GM21390 (cell line): ENCODE measurements around the gene CMIP.
"Not testable (repeated sequence)": the region's sequence is repeated elsewhere in the genome, so short reads cannot be mapped to it uniquely, and the experiment has no call there.

Experiments used
- ATAC-seq: cut with Tn5 transposase; IDR thresholded peaks from one replicate; pipeline ENCODE4 v1.9.1; 2021; ENCODE audit not compliant: unreplicated experiment

CMIP gene

DNA sequence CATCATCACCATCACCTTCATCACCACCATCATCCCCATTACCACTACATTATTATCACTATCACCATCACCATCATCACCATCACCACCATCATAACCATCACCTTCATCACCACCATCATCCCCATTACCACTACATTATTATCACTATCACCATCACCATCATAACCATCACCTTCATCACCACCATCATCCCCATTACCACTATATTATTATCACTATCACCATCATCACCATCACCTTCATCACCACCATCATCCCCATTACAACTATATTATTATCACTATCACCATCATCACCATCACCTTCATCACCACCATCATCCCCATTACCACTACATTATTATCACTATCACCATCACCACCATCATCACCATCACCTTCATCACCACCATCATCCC is 132.7 kb downstream of the CMIP start:
- not testable (repeated sequence) for ATAC-seq

- no peak for ATAC-seq
Observed at GRCh38 chr16:81578076-81578475, 133.5 kb downstream of the CMIP start.

DNA sequence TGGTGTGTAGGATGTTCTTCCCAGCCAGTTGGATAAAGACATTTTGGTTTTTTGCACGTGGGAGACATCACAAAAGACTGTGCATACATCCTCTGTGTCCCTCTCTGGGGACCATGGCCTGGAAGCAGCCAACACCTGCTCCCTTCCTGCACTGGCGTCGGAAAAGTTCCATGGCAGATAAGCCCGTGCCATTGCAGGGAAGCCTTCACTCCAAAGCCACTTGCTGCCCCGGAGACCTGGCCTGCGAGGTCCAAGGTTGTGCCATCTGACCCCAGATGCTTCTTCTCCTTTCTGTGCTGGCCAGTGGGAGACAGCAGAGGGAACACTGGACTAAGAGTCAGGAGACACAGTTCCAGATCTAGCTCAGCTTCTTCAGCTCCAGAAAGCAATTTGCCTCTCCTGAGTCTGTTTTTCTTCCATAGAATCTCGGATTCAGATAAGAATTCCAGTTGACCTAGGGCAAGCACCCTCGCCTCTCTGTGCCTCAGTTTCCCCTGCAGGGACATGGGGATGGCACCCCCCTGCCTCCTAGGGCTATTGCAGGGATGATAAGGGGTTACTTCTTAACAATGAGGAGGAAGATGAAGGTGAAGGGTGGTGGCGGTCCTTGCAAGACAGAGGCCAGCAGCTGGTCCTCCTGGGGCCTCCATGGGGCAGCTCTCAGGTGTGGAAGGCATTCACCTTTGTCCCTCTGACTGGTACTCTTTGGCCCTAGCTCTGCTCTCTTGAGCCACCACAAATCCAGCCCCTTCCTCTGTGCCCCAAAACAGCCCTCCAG is 134.2 kb downstream of the CMIP start:
- no peak for ATAC-seq

- ATAC-seq: no peak
Observed at GRCh38 chr16:81581107-81581506, 136.5 kb downstream of the CMIP start.

DNA sequence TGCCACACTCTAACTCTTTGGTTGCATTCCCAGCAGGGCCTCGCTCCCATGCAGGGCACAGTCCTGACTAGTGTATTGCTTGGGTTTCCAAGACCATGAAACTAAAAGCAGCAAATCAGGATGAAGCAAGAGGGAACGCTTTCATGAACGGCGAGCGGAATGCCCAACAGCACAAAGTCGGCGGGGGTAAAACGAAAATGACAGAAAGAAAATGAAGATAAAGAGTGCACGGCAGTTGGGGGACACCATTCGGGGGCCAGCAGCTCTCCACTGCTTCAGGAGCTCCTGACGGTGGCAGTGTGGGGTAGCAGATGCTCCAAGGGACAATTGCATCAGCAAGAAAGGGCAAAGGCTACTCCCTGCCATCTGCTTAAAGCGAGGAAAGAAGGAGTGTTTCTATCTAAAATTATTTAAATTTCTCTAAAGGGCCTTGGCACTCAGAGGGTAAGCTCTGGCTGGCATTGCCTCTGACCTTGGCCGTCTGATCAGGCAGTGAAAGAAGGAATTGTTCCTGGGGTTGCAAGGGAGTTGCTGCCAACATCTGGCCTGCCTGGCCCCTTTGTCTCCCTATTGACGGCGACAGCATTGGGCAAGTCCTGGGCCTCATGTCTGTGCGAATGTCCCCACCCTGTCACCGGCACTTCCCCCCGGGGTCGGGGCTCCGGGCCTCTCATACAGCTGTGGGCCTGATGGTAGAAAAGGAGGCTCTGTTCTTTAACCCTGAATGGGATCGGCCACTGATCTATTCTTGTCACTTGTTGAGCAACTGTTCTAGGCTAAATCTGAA is 138.2 kb downstream of the CMIP start:
- no peak for ATAC-seq

GRCh38 chr16:81583893-81584631 is 139.5 kb downstream of the CMIP start:
- ATAC-seq: no peak

GRCh38 chr16:81585785-81586184 is 141.2 kb downstream of the CMIP start:
- ATAC-seq: no peak

DNA sequence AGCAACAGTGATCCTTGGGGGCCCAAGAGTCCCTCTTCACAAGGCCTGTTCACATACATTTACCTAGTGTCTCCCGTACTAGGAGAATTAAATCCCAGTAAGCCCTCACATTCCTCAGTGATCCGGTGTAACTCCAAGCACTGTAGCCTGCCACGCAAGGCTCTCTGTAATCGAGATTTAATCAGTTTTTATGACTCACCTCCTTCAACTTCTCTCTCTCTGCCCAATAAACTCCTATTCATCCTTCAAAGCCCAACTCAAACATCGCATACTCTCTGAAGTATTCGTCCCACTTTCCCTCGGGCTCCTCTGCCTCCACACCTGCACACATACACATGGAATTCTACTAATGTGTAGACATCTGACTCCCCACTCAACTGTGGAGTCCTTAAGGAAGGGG is 141.8 kb downstream of the CMIP start:
- no peak for ATAC-seq

GRCh38 chr16:81586977-81587625 is 142.5 kb downstream of the CMIP start:
- no peak for ATAC-seq

- ATAC-seq: no peak
Observed at GRCh38 chr16:81587626-81588160, 143.1 kb downstream of the CMIP start.

DNA sequence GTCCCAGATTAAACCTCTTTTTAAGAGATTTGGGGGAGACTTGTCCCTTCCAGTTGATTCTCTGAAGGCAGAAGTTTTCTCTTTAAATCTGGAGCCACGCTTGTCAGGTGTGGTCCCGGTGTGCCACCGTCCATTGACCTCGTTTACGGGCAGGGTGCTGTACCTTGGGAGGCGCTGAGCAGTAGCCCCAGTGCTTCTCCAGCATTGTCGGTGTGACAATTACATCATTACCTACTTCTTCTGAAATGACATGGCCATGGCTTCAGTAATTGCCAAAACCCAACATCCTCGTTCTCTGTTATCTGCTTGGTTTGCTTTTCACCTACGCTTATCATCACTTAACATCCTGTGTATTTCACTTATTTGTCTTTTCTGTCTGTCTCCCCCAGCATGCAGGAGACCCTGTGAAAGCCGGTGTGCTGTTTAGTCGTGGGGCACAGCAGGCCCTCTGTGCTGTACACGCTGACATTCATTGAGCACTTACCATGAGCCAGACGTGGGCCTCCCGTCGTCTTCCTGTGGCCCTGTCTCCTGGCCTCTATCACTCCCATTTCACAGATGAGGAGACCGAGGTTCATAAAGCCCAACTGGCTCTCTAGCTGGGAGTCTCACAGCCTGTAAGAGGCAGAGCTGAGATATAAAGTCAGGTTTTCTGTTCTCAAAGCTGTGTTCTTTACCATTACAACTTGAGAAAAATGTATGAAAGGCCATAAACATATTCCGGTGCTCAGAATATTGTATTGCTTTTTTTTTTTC is 143.9 kb downstream of the CMIP start:
- no peak for ATAC-seq

DNA sequence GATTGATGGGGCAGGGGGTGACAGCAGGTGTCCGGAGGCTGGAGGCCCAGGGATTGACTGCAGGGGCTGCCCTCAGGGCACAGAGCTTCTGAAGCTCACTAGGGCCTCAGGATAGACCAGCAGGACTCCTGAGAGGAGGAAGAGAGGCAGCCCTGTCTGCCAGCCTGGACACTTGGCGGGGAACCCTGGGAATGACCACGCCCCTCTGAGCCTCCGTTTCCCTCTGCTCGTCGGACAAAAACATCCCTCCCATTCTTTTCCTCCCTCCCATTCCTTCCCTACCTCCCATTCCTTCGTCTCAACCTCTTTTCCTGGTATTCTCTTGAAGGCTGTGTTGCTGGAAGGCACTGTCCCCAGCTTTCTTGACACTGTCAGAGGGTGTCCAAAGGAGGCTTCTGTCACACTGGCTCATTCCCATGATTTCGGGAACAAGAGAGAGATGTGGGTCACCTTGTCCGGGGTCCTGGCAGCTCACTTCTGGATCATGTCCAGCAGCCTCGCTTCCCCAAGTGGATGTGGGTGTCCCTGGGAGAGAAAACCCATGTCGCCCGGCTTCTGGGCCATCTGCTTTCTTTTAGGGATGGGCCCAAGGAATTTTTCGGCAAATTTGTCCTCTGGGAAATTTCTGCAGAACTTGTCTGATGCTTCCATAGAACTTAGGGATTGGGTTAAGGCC is 145.5 kb downstream of the CMIP start:
- ATAC-seq: no peak

DNA sequence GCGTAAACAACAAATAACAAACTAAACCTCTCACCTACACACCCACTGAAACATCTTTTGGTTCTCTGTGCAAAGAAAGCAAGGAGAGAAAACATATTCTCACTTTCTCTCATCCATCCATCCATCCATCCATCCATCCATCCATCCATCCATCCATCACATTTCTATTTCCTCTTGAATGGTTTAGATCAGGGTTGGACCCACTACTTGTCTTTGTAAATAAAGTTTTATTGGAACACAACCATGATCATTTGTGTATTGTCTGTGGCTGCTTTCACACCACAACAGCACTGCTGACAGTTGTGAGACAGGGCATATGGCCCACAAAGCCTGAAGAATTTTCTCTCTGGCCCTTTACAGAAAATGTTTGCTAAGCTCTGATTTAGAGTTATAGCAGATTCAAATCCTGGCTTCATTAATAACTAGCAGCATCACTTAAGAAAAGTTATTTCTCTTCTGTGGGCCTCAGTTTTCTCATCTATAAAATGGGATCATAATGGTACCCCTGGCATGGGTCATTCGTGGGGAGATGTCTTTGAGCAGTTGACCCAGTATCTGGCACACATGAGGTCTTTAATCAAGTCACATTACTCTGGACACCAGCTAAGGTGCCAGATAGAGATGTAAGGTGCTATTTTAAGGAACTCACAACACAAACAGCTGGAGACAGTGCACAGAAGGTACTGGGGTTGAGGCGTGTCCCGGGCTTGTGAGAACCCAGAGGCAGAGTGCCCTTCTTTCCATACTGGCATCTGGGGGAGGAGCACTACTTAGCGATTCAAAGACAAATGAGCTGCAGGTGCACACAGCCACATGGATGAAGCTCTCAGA is 146.3 kb downstream of the CMIP start:
- ATAC-seq: no peak

GRCh38 chr16:81591545-81591870 is 146.9 kb downstream of the CMIP start:
- no peak for ATAC-seq

DNA sequence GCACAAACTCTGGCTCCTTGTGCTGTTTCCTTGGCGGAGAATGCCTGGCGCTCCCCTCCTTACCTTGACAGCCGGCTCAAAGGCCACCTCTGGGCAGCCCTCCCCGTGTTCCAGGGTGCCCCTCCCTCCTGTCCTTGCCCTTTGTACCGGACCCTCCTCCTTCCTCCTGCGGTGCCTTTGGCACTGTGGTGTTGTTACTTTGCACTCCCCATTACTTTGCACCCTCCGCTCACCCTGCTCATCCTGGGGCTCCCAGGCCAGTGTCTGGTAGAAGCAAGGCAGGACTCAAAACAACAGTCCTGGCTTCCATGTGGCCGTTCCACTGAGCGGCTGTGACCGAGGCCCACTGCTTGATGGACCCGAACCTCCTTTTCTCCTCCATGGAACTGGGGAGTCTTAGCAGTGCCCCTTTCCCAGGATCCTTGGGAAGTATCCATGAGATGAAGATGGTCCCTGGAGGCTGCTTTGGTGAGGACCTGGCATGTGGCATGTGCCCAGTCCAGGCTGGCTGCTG is 147.8 kb downstream of the CMIP start:
- ATAC-seq: no peak

GRCh38 chr16:81593481-81593880 is 148.9 kb downstream of the CMIP start:
- no peak for ATAC-seq

DNA sequence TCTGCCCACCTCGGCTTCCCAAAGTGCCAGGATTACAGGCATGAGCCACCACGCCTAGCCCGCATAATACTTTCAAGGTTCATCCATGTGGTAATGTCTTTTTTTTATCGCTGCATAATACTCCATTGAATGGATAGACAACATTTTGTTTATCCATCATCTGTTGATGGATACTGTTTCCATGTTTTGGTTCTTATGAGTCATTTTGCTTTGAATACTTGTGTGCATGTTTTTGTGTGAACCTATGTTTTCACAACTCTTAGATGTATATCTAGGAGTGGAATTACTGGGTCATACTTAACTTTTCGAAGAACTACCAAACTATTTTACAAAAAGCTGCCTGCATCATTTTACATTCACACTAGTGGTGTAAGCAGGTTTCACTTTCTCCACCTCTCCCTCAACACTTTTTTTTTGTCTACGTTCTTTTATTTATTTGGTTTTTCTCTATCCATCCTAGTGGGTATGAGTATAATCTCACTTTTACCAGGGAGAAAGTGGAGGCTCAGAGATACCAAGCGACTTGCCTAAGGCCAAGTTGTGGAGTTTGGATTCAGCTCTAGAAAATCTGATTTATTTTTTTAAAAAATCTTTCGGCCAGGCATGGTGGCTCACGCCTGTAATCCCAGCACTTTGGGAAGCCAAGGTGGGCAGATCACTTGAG is 151.2 kb downstream of the CMIP start:
- no peak for ATAC-seq

GRCh38 chr16:81597079-81597658 is 152.6 kb downstream of the CMIP start:
- no peak for ATAC-seq
